Measurements from ENCODE around the gene TIMMDC1.

GRCh38 chr3:119534296-119534695 is 35.9 kb downstream of the TIMMDC1 start:
- TF ChIP-seq CTCF (IDR thresholded peaks at IDR 0.05) (no peak), POLR2A (IDR thresholded peaks at IDR 0.05) (no peak), POLR2AphosphoS5 (IDR thresholded peaks at IDR 0.05; ENCODE audit: insufficient read depth in 1 of 2, low read depth in 1 of 2) (no peak)
